Activated CD4-positive, alpha-beta T cell treated with anti-CD3 and anti-CD28 coated beads, Interleukin-2, amount 50 U/mL, for 16 hours (primary cell): ENCODE results near the gene MYO1C.
"Not testable (repeated sequence)": the region's sequence is repeated elsewhere in the genome, so short reads cannot be mapped to it uniquely, and the experiment has no call there.

ENCODE experiments used
- DNase-seq: peaks from one replicate; pipeline ENCODE4 v3.0.0-alpha.2; 2020

Gene MYO1C

GRCh38 chr17:1492249-1493206, at the start of gene MYO1C:
MYO1C (minus strand) TSS chr17:1492686; CDS start chr17:1492487, 199 bp downstream.
- DNase-seq: no peak

GRCh38 chr17:1541367-1541904, 49.0 kb upstream of the MYO1C start:
- DNase-seq: peak; percentile 45

- no peak for DNase-seq
These were observed 47.3 kb upstream of the MYO1C start for GRCh38 chr17:1539811-1540210.

- DNase-seq: no peak
These were observed 43.3 kb upstream of the MYO1C start for GRCh38 chr17:1535737-1536136.

- no peak for DNase-seq
These were observed 41.3 kb upstream of the MYO1C start for GRCh38 chr17:1533661-1534325.

GRCh38 chr17:1532836-1533602, 40.5 kb upstream of the MYO1C start:
- DNase-seq: peak; percentile 22

- no peak for DNase-seq
These were observed 37.4 kb upstream of the MYO1C start for GRCh38 chr17:1529863-1530262.

- DNase-seq: not testable (repeated sequence)
These were observed 34.4 kb upstream of the MYO1C start for GRCh38 chr17:1526876-1527275.

- no peak for DNase-seq
These were observed 30.1 kb upstream of the MYO1C start for GRCh38 chr17:1522626-1523025.

- no peak for DNase-seq
These were observed 28.7 kb upstream of the MYO1C start for GRCh38 chr17:1521086-1521640.

- no peak for DNase-seq
These were observed 27.2 kb upstream of the MYO1C start for GRCh38 chr17:1519678-1520077.

- DNase-seq: no peak
These were observed 25.9 kb upstream of the MYO1C start for GRCh38 chr17:1518410-1518809.

- peak; percentile 98 for DNase-seq
These were observed 24.1 kb upstream of the MYO1C start, which contains the start of gene INPP5K for GRCh38 chr17:1516388-1517161. INPP5K (minus strand) TSS chr17:1516612; CDS start chr17:1516499, 113 bp downstream.

- peak; percentile 66 for DNase-seq
These were observed 23.3 kb upstream of the MYO1C start for GRCh38 chr17:1515640-1516387.

GRCh38 chr17:1512351-1512750, 19.9 kb upstream of the MYO1C start:
- DNase-seq: no peak

GRCh38 chr17:1511756-1512321, 19.4 kb upstream of the MYO1C start:
- DNase-seq: no peak

GRCh38 chr17:1511290-1511689, 18.8 kb upstream of the MYO1C start:
- DNase-seq: no peak

GRCh38 chr17:1509290-1509881, 16.9 kb upstream of the MYO1C start:
- no peak for DNase-seq

GRCh38 chr17:1508709-1509108, 16.2 kb upstream of the MYO1C start:
- not testable (repeated sequence) for DNase-seq

- no peak for DNase-seq
These were observed 14.3 kb upstream of the MYO1C start for GRCh38 chr17:1506649-1507267.
